Activated naive CD4-positive, alpha-beta T cell treated with Interleukin-2 at 50 U/mL for 16 hours (primary cell): ENCODE results near the gene BABAM2.
"Not testable (repeated sequence)": the region's sequence is repeated elsewhere in the genome, so short reads cannot be mapped to it uniquely, and the experiment has no call there.

Source experiments
- DNase-seq: peaks from one replicate; pipeline ENCODE4 v3.0.0-alpha.2; 2020

Gene BABAM2

DNA sequence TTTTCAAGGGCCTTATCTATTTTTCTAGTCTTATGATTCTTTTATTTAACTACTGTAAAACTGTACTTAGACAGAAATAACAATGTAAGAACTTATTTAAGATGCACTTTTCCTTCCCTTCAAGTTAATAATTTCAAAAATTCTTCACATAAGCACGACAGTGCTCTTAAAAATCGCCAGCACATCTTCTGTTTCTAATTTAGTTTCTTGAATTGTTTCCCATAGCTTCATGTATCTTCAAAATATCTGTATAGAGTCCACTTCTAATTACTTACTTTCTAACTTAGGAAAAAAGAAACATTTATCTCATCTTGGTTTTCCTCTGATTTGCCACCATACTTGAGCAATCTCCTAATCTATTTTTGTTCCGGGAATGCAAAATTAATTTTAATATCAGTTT is 196.1 kb downstream of the BABAM2 start:
- DNase-seq, result no peak

DNA sequence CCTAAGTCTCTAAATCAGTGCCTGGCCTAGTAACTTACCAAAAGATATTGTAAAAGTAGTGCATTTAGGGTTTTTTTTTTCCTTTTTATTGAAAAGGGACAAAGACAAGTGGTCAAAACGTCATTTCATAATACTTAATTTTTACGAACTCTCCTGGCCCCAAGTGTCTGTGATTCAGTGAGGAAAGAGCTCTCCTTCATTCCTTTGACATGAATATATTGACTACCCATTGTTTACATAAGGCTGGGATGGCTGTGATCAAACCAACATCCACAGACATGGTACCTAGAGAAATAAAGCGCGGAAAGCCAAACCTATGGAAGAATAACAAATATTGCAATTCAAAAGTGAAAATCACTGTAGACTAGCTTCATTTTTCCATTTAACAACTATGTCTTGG is 198.4 kb downstream of the BABAM2 start:
- DNase-seq, result no peak

DNA sequence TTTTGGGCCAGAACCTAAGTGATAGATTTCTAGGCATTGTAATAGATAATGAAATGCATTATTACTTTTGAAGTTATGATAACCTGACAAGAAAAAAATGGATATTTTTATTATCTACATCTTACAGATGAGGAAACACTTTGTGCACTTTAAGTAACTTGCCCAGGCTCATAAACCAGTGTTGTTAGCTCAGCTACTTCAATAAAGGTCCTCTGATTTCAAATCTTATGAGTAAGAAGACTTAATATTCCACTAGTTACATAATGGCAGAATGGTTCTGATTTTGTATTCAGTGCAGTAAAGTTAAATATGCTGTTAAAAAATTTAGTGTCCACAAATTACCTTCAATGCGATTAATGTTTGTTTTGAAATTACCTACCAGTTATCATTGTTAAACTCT is 199.0 kb downstream of the BABAM2 start:
- DNase-seq, result no peak

DNA sequence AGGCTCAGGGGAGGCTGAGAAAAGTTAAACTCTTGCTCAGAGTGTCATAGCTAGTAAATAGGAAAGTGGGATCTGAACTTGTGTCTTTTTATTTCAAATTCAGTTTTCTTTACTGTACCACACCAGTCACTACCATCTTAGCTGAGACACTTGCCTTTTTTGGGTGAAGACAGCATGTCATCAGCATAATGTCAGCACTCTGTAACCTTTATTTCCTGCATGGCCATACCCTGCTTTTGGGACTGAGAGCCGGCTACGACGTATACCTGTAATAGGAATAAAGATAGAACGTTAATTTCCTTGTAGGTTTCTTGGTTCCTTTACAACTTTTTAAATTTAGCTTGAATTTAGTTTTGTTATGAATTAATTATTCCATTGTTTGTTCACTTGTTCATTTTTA is 202.8 kb downstream of the BABAM2 start:
- DNase-seq, result no peak

DNA sequence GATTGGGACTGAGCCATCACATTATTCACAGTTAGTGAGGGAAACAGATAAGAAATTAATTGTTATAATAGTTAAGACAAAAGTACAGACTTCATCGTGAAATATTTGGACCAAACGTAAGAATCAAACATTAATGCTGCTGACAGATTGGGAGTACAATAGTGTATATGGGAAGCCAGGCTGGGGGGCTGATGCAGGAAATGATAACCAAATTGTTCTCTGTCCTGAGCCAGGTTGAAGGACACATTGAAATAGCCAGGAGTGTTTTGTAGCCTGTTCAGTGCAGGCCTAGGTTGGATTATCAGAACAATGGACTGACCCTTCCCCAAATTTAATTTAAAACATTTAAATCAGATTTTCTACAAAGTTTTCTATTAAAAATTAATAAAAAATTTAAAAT is 203.2 kb downstream of the BABAM2 start:
- no peak for DNase-seq

DNA sequence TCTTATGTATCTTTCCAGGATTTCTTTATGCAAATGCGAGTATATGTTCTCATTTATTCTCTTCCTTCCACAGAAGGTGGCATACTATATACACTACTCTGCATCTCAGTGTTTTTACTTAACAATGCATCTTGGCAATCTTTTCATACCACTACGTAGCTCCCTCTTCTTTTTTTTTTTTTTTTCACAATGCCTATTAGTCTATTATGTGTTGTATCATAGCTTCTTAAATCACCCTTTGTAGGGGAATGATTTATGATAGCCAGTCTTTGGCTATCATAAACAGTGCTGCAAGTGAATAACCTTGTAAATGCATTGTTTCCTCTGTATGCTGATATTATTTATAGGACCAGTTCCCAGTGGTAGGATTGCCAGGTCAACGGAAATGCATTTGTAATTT is 204.2 kb downstream of the BABAM2 start:
- DNase-seq, result no peak

DNA sequence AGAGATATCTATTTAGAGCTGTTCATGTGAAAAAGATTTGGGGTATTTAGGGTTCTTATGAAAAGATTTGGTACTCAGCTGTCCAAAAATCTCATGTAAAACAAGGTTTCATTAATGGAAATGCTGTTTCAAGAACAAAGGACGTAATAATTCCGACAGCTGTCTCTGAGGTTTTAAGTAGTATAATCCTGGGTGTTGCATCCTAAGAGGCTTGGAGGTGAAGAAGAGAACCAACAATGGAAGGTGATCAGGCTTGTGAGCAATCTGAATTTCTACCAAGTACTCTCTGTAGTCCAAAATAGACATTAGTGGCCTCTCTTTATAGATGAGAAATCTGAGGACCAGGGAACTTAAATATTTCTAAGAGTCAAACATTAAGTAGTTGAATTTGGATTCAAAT is 205.1 kb downstream of the BABAM2 start:
- no peak for DNase-seq

DNA sequence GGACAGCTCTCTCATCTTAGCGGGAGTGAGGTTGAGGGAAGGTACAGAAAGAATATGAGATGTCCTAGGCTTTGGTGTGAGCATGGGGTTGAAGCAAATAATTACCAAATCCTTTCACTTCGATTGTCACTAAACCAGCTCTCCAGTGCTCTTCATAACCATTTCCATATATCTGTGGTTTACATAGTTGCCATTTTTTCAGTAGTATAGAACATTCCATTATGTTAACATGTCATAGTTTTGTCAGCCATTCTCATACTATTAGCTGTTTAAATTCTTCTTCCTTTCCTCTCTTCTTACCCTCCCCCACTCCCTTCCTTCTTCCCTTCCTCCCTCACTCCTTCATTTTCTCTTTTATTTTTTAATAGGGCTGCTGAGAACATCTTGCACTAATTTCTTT is 205.9 kb downstream of the BABAM2 start:
- DNase-seq, result no peak

DNA sequence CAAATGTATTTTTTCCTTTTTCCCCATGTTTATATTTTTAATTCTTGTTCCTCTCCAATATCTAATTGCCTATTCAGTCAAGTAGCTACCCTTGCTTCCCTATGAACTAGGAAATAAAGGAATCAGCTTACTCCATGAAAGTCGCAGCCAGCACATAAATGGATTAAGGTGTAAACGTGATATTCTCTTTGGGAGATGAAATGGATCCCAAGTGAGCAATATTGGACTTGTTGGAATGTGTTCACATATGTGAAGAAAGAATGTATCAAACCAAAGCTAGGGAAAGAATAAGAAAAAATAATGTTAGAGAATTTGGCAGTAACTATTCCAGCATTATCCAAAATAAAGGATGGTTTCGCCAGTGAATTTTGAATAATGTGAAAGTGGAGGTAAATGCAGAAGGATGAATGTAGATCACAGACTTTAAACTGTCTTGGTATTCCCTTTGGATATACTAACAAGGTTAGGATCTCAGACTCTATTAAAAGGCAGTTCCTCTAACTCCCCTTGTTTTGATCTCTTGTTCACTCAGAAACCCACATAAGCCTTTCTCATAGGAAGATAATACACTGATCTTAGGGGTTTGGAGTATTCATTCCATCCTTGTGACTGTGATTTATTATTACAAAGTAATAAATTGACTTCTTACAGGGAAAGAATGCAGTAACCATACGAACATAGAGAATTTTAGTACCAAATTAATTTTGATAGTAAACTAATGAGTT is 208.1 kb downstream of the BABAM2 start:
- no peak for DNase-seq

DNA sequence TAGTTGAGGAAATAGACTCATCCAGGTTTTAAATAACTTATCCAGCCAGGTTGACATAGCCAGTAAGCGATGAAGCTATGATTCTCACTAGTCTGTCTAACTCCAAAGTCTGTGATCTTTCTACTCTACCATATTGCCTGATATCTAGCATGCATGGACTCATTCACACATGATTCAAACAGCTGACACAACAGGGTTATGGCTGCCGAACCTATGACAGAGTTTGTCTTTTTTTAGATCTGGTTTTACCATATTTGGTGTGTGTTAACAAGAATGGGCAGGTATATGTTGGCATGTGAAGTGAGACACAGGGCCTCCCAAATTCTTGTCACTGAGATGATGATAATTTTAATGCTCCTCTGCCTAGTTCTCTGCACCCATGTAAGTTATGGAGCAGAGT is 210.6 kb downstream of the BABAM2 start:
- no peak for DNase-seq

DNA sequence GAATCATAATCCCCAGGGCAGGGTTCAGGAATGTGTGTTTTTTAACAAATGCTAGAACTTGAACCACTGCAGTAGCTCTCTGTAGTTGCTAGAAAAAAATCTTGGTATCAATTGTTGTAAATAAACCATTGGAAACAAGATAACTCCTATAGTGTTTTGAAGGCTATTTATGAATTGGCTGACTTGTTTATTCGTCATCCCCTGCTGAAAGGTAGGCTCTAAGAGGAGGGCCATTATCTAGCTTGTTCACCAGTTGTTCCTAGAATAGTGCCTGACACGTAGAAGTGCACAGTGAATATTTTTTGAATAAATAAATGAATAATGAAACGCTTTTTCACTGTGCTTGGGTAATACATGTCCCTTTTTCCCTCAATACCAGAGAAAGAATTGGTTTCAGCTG is 211.4 kb downstream of the BABAM2 start:
- no peak for DNase-seq

DNA sequence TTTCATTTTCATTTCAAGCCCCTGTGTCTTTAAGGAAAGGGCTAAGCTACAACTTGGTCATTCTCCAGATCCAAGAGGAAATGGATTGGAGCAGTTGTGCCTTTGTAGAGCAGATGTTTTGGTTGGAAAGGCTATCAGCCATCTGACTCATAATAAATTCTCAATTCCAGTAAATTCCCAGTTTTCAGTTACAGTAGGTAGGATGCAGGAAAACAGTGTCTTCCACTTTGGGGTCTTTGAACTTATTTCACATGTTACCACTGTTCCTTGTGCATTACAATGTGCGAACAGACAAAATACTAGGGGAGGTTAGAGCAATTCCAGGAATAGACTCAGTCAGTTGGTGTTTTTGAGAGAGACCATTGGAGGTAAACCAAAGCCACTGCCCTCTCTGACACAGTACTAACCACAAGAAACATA is 211.9 kb downstream of the BABAM2 start:
- DNase-seq, result no peak

DNA sequence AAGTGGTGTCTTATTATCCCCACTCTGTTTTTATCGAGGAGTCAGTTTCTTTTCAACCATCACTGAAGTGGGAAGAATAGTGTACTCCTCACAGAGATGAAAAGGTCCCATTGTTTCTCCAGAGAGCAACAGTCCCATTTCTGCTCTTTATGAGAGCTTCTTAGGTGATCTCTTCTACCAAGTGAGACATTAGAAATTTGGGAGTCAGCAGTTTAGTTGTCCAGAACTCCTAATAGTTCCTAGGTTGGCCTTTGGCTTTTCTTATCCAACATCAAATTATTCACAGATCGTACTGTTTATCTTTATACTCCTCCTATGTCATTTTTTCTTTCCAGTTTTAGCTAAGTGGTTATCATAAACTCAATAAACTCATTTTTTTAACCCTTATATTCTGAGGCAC is 213.1 kb downstream of the BABAM2 start:
- no peak for DNase-seq

DNA sequence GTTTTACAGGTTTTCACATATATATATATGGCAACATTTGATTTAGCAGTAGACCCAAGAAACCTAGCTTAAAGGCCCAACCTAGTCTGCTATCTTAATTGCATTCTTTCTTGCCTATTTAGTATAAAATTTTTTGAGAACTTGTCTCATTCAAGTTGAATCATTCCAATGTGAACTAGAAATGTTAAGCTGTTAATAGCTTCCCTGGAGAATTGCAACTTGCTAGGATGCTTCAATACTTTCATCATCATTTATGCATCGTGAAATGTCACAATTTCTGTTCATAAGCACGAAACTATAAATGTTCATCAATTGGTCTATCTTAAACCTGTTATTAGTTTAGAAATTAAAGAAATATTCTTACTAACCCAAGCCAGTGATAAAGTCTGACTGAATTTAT is 217.6 kb downstream of the BABAM2 start:
- no peak for DNase-seq

DNA sequence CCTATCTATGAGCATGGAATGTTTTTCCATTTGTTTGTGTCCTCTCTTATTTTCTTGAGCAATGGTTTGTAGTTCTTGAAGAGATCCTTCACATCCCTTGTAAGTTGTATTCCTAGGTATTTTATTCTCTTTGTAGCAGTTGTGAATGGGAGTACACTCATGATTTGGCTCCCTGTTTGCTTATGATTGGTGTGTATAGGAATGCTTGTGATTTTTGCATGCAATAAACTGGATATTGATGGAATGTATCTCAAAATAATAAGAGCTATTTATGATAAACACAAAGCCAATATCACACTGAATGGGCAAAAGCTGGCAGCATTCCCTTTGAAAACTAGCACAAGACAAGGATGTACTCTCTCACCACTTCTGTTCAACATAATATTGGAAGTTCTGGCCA is 223.2 kb downstream of the BABAM2 start:
- not testable (repeated sequence) for DNase-seq

DNA sequence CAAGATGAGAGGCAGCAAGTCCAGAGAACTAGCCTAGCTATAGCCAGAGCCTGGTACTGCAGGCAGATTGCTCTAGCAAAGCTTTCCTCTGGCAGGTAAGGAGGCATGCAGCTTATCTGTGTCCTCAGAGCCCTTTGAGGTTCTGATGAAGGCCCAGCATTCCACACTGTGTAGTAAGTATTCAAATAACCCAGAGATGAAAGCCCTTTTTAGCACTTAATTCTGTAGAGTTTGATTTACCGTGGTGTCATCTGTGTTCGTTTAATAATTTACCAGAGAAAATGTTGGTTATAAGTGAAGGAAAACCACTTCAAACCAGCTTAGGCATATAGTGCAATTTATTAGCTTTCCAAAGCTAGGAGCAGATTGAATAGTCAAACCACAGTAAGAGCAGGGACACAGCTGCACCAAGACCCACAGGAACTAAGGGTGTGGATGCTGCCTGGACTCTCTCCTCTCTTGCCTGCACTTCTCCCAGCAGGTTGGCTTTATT is 226.6 kb downstream of the BABAM2 start:
- no peak for DNase-seq

DNA sequence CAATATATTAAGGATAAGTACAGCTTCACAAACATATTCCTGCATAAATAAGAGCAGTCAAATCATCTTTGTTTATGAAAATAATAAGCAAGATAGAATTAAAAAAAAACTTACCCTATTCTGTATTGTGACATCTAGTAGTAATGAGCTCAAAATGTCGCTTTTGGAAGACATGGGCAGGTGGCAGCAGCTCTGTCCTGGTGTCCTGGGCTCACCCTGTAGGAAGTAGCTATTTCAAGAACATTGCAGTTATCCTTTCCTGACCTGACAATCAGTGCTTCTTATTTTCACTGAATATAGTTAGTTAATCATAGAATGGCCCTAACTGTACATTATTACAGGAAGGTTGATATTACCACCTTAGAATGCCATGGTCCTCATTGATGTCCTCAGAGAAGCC is 229.1 kb downstream of the BABAM2 start:
- no peak for DNase-seq

DNA sequence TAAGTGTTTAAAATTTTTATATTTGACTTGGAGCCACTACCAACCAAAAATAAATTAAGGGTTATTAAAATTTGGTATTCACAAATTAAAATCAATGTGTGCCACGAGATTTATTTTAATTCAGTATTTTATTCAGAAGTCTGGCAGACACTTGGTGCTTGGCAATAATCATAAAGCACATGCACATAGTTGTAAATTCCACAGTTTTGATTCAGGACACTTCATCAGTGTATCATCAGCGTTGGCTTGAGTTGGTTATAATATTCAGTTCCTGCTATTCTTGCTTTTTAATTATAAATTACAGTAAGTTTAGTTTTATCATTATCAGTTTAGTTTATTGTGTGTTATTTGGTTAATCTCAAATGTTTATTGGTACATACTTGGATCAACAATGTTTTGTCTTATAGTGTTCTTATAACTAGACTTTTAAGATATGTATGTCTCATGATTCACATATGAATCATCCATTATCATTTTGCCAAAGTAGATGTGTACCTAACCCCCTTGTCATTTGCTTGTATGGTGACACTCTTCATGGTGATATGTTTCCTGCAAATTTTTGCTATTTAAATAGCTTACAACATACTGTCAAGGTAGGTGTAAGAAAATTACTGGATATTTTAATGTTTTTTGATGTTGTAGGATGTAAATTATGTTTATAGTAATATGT is 237.9 kb downstream of the BABAM2 start:
- DNase-seq, result no peak

DNA sequence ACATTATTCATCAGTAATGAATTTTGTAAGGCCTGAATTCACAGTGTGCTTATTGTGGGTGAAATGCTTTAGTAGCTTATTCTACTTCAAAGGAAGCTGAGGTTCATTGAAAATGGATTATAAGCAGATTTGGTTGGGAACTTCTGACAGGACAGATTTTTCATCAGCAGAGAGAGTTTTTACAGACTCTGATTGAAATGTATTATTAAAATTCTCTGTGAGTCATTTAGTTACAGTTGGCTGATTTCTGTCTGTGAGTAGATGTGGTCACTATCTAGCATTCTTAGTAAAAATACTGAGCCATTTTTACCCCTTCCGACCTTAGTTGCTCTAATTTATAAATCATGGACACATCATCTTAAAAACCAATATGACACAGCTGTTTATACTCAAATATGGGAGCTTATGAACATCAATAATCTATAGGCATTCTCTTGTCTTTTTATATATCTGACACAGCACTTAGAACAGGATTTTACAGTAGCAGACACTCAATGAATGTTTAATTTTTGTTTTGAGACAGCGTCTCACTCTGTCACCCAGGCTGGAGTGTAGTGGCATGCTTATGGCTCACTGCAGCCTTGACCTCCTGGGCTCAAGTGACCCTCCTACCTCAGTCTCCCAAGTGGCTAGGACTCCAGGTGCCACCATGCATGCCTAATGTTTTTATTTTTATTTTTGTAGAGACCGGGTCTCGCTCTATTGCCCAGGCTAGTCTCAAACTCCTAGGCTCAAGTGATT is 239.6 kb downstream of the BABAM2 start:
- DNase-seq, result no peak

DNA sequence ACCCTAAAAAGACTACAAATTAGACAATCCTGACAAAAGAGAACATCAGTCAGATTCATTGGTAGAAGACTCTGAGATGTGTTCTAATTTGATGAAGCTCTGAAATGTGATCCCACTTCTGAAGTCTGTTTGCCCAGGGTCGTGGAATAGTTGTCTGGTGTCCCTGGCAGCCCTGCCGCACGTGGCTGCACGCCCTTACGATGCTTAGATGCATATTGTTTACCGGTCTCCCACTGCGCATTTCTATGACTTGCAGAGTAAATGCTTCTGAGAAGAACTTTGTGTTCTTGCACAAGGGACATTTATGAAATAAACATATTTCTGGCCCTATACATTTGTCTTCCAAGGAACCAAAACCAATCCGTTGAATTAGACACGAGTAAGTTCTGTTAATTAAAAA is 243.2 kb downstream of the BABAM2 start:
- DNase-seq, result no peak

DNA sequence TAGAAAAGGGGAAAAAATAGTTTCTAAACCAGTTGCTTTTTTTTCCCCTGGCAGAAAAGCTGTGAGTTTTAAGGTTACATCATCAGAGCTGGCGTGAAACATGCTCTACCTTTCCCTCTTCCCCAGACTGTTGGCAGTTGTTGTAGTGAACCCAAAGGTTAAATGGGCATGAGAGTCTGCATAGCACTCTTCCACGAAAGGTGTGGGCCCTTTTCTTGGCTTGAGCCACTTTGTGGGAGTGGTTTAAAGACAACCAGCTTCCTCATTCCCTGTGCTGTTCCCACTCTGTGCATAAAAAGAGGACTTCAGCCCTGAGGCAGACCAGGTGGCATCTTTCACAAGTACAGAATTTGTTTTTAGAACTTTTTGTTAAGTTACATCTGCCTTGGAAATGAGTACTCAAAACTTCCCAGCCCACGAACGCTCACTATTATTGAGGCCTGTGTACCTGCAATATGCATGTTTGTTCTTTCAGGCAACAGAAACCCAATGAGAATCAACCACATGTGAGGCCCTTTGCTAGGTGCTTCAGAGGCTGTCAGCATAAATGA is 243.8 kb downstream of the BABAM2 start:
- peak; percentile 9 for DNase-seq

DNA sequence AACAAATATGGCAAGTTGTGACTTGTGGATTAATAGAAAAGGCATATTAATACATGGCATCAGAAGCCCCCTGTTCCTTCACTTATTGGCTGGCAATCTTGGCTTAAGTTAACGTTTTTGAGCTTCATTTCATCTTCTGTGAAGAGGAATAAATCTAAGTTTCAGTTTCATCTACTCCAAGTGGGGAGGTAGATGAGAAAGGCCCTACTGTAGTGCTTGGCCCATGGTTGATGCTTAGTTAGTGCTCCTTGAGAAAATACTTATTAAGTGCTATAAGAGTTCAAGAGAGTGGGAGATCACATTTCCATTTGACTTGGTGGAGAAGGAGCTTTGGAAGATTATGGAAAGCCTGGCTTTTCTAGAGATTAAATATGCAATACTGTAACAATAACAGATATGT is 244.3 kb downstream of the BABAM2 start:
- no peak for DNase-seq

DNA sequence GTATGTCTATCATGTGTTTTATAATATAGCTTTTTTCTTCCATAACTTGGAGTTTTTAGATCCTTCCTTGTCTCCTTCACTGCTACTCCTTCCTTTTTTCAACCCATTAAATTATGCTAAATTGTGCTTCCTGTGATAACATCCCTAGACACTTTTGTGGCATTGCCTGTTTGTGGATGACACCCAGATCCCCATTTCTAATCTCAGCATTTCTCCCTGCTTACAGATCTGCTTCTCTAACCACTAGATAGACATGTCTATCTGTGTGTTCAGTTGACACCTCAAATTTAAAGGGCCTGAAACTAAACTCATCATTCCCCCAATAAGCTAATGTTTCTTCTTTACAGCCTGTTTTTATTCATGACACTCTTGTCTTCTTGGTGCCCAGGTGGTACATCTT is 244.8 kb downstream of the BABAM2 start:
- no peak for DNase-seq

DNA sequence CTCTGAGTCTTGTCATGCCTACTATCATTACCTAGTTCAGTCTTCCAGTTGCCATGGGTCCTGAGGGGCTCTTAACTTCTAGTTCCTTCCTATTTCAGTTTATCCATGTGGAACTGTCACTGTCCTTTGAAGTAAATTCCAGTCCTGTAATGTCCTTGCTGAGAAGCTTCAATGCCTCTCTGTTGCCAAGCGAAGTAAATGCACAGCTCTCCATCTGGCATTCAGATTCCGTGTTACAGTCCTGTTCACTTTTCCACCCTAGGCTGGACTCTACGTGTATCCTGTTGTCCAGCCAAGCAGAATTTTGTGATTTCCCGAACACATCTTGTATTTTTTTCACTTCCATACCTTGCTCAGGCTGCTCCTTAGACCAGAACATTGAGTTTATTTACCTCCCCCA is 245.3 kb downstream of the BABAM2 start:
- DNase-seq, result no peak
